Heart right ventricle (tissue), 16 donors: ENCODE data around the gene TCOF1. TPM values are rescaled to one million over a fixed set of nuclear protein-coding genes. Genes with fewer than 3 reads are reported as not detected.

Experiments
- ATAC-seq, 8 donors: fragments of 200-7000 bp; cut with Tn5 transposase; one replicate each; pipeline ENCODE4 v1.9.1; 2020; ENCODE audit warnings: mild to moderate bottlenecking in 8 of 8, moderate library complexity in 8 of 8, moderate number of reproducible peaks in 1 of 8
- DNase-seq, 2 donors: peaks; one replicate each; pipeline ENCODE4 v3.0.0-alpha.2; 2020
- H3K27ac ChIP-seq, 10 donors: fragments of 200-600 bp; sonication (generic) in 2 of 10; one replicate each; pipeline versions ENCODE4 v1.5.0 to v1.8.0; 2020 to 2022; ENCODE audit warnings: mild to moderate bottlenecking in 3 of 10
- H3K27me3 ChIP-seq, 7 donors: fragments of 200-600 bp; one replicate each; pipeline ENCODE4 v1.8.0; 2021 to 2022; ENCODE audit warnings: mild to moderate bottlenecking in 2 of 7
- H3K36me3 ChIP-seq, 9 donors: fragments of 200-600 bp; sonication (generic) in 1 of 9; one replicate each; pipeline versions ENCODE4 v1.5.0 to v1.8.0; 2020 to 2022; ENCODE audit warnings: mild to moderate bottlenecking in 2 of 9
- H3K4me1 ChIP-seq, 9 donors: fragments of 200-600 bp; sonication (generic) in 1 of 9; one replicate each; pipeline versions ENCODE4 v1.5.0 to v1.8.0; 2020 to 2022; ENCODE audit warnings: mild to moderate bottlenecking in 4 of 9
- H3K4me3 ChIP-seq, 10 donors: fragments of 200-600 bp; sonication (generic) in 2 of 10; one replicate each; pipeline versions ENCODE4 v1.5.0 to v1.8.0; 2020 to 2022; ENCODE audit warnings: mild to moderate bottlenecking in 7 of 10, moderate library complexity in 2 of 10
- H3K9me3 ChIP-seq, 11 donors: fragments of 200-600 bp in 10 of 11; sonication (generic) in 2 of 11; one replicate each; pipeline versions ENCODE4 v1.5.0 to v1.8.0; 2013 to 2022; ENCODE audit warnings: mild to moderate bottlenecking in 2 of 11, control low read depth in 1 of 11, moderate library complexity in 1 of 11
- WGBS, 2 donors: extraction: QIAGEN DNeasy Blood & Tissue Kit; methylation state at CpG; one replicate each; pipeline ENCODE4 v1.1.7; 2013; ENCODE audit warnings: inconsistent platforms in 1 of 2; 5-methylcytosine and 5-hydroxymethylcytosine counted together
- intact Hi-C, 10 donors: fragments of 100-400 bp; cut with DNase I; formaldehyde crosslinking; loops; one replicate each; pipeline versions ENCODE4 v1.11.1 to v1.14.2; 2022
- polyA plus RNA-seq, 2 donors: library from polyadenylated mRNA; stranded (reverse); fragments of 200-250 nt; gene quantifications; one replicate each; pipeline ENCODE4 v1.2.3, GENCODE V29; 2013
- total RNA-seq, 10 donors: library from RNA; stranded (reverse); fragmentation: NEBNext Ultra II Directional in 3 of 10; extraction: Animal tissue kit (Norgen Biotek cat#: 25700) in 3 of 10; gene quantifications; one replicate each; pipeline versions ENCODE4 v1.2.1 to v1.2.4, GENCODE V29; 2021 to 2023
- TF ChIP-seq, protein P1 (sequence below), 9 donors: fragments of 200-600 bp; sonication (generic) in 2 of 9; IDR thresholded peaks; one replicate each; pipeline versions ENCODE4 v1.5.0 to v1.8.0; 2021 to 2022; ENCODE audit warnings: antibody characterized with exemption in 9 of 9, mild to moderate bottlenecking in 5 of 9, moderate library complexity in 1 of 9
- donor health status: Arrhythmogenic right ventricular cardiomyopathy.
- donor health status: ischemic (EF 13 %, LVEDD 7.1; RV severe dilation, severe dysfunction).
- donor health status: healthy with polysubstance abuse.
- donor health status: DM: no; HTN: yes; CAD: no.
- donor health status: DM: no; HTN: no; CAD: no.
- donor health status: ischemic (EF 25% LVEDD 6.9; RV normal size, moderate dysfunction).
- donor health status: ischemic (EF 25% LVEDD 5.7; RV mildly dilated, moderate dysfunction).
- donor health status: healthy.
- donor health status: DM: yes; HTN: yes; CAD: no.
- donor health status: Ischemic cardiomyopathy.
- donor health status: ischemic (EF 35%, LVEDD 5.7; RV mildly dilated, moderate dysfunction).
- donor health status: nonischemic (EF 11% LVEDD 7.7; RV severe dilation, severe dysfunction).
- donor health status: DM: yes; HTN: yes; CAD: no.
- donor health status: PGD.
- donor health status: ischemic (EF 29% LVEDD 5.4; RV normal size, mild dysfunction).
- donor health status: nonischemic (EF 23%, LVEDD 6.1; RV moderate dilation, normal function).

The TCOF1 gene
- total and polyA plus RNA-seq, 12 donors = 12.4 to 21.3 (median 14.1) TPM

DNA sequence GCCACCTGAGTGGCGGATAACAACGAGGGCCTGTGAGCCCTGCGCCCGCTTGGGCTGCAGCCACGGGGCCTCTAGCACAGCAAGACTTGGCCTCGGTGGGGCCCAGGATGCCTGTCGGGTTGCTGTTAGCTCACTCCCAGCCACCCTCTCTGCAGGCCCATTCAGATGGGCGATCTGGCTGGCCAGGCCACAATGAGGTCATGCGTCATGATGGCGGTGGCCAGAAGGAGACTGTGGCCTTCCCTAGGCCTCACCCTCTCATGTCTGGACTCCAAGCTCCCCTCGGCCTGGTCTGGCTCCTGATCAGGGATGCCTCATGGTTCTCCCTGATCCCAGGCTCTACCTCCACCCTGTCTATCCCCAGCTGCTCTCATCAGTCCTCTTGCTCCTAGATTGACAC is 19.0 kb upstream of the TCOF1 start:
- DNase-seq (no peak), ATAC-seq (no peak)
- WGBS, 2 donors = 90 to 95% methylated on average over 11 of the region's 11 CpGs
- Histone ChIP-seq H3K27ac (no peak overlapping the region), H3K27me3 (no peaks in the 10 kb centered on the region), H3K36me3 (no peaks in the 10 kb centered on the region), H3K9me3 (no peaks in the 10 kb centered on the region), H3K4me1 (no peaks in the 10 kb centered on the region), H3K4me3 (no peak overlapping the region)
- TF ChIP-seq, protein P1, sequence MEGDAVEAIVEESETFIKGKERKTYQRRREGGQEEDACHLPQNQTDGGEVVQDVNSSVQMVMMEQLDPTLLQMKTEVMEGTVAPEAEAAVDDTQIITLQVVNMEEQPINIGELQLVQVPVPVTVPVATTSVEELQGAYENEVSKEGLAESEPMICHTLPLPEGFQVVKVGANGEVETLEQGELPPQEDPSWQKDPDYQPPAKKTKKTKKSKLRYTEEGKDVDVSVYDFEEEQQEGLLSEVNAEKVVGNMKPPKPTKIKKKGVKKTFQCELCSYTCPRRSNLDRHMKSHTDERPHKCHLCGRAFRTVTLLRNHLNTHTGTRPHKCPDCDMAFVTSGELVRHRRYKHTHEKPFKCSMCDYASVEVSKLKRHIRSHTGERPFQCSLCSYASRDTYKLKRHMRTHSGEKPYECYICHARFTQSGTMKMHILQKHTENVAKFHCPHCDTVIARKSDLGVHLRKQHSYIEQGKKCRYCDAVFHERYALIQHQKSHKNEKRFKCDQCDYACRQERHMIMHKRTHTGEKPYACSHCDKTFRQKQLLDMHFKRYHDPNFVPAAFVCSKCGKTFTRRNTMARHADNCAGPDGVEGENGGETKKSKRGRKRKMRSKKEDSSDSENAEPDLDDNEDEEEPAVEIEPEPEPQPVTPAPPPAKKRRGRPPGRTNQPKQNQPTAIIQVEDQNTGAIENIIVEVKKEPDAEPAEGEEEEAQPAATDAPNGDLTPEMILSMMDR (IDR thresholded peaks at IDR 0.05) = no peak
- intact Hi-C loops = no loop called here

DNA sequence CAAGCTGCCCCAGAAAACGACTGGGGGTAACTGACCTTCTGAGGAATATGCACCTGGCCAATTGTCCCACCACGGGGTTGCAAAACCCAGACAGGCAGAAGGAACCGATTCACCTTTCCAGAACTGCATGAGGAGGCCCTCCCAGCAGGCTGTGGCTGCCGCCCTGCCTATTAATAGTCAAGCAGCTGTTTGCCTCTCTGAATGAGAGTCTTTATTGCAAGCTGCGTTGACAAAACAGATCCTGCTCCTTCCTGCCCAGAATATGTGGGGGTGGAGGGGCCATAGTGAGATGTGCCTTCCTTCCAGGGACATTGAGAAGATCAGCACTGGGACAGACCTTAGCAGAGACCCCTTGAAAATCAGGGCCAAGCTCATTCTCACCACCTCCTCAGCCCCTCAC is 18.3 kb upstream of the TCOF1 start:
- Histone ChIP-seq H3K36me3 (no peaks in the 10 kb centered on the region), H3K9me3 (no peaks in the 10 kb centered on the region), H3K4me1 (no peaks in the 10 kb centered on the region), H3K4me3 (no peak overlapping the region), H3K27me3 (no peaks in the 10 kb centered on the region), H3K27ac (no peak overlapping the region)
- intact Hi-C loops = no loop called here
- no peak for DNase-seq
- ATAC-seq = no peak
- TF ChIP-seq, protein P1 (IDR thresholded peaks at IDR 0.05) = no peak
- 47 to 51% methylated on average over 5 of the region's 5 CpGs for WGBS, 2 donors

DNA sequence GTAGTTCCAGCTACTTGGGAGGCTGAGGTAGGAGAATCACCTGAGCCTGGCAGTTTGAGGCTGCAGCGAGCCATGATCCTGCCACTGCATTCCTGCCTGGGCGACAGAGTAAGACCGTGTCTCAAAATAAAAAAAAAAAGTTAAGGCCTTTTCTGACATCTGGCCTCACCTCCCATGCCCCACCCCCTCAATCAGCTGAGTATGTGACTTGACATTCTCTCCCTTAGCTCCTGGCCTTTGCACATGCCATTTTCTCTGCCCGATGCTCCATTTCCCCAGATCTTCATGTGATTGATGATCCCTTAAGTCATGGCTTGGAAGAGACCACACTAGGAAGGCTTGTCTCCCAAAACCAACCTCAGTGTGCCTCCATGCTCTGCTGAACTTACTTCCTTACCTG is 17.7 kb upstream of the TCOF1 start:
- no peaks in the 10 kb centered on the region for H3K36me3 ChIP-seq
- 91 to 98% methylated on average over 4 of the region's 4 CpGs for WGBS, 2 donors
- ATAC-seq = no peak
- TF ChIP-seq, protein P1 (IDR thresholded peaks at IDR 0.05) = no peak
- H3K4me3 ChIP-seq = no peak overlapping the region
- H3K27me3 ChIP-seq = no peaks in the 10 kb centered on the region
- no peak for DNase-seq
- H3K4me1 ChIP-seq = no peaks in the 10 kb centered on the region
- H3K9me3 ChIP-seq = no peaks in the 10 kb centered on the region
- no peak overlapping the region for H3K27ac ChIP-seq
- intact Hi-C loops = loop anchor here in 1 of 10 donors (10.0 kb wide), 1 partner anchor 175 kb away; the partner anchor contains the start of gene CDX1

DNA sequence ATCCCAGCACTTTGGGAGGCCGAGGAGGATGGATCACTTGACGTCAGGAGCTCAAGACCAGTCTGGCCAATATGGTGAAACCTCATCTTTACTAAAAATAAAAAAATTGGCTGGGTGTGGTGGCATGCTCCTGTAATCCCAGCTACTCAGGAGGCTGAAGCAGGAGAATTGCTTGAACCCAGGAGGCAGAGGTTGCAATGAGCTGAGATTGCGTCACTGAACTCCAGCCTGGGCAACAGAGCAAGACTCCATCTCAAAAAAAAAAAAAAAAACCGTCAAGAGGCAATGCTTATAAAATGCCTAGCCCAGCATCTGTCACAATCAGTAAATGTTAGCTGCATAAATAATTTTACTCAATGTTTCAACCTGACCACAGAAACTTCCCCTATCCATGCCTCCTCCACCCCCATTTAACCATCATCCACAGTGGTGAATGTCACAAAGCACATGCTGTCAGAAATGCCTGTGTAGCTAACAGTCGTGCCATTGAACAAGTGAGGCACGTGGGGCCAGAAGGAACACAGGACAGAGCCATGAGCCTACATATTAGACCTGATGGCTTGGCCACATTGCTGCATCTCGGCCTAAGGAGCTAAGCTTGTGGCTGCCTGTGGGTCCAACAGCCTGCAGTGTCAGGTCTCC is 16.8 kb upstream of the TCOF1 start:
- 86 to 88% methylated on average over 7 of the region's 7 CpGs for WGBS, 2 donors
- TF ChIP-seq, protein P1 (IDR thresholded peaks at IDR 0.05) = no peak

More for the DNA sequence above, 16.8 kb upstream of the TCOF1 start:
- Histone ChIP-seq H3K27ac (no peak overlapping the region), H3K4me3 (no peak overlapping the region), H3K27me3 (no peaks in the 10 kb centered on the region), H3K36me3 (no peaks in the 10 kb centered on the region), H3K4me1 (no peaks in the 10 kb centered on the region), H3K9me3 (no peaks in the 10 kb centered on the region)
- ATAC-seq (no peak), DNase-seq (no peak)
- intact Hi-C loops = loop anchor here in 1 of 10 donors (10.0 kb wide), 1 partner anchor 176 kb away; the partner anchor contains the start of gene CDX1
